ENCODE measurements around the gene KCTD10. TPM values are rescaled to one million over a fixed set of nuclear protein-coding genes. Genes with fewer than 3 reads are reported as not detected.
"Not testable (repeated sequence)": the region's sequence is repeated elsewhere in the genome, so short reads cannot be mapped to it uniquely, and the experiment has no call there.

Gene KCTD10
- total RNA-seq, 4 donors from 2014 or later, result 58.6 to 77.7 (median 67.2) TPM

GRCh38 chr12:109432842-109433304, 44.2 kb downstream of the KCTD10 start:
- WGBS, 2 donors, result 23 to 29% methylated on average over 14 of the region's 14 CpGs
- Histone ChIP-seq H3K4me1 (peaks cover 0 to 13% (median 4%) of the 10 kb centered on the region in 4 donors), H3K4me3 (no peak overlapping the region), H3K36me3 (no peaks in the 10 kb centered on the region), H3K27ac (peak overlapping the region in 3 of 4 donors; percentile 7 to 11 (median 8)), H3K27me3 (no peaks in the 10 kb centered on the region), H3K9me3 (no peaks in the 10 kb centered on the region)
- peak; percentile 86 to 96 for DNase-seq (ENCODE audit: low spot score in 2 of 2)
- no peak for TF ChIP-seq EP300 (IDR thresholded peaks at IDR 0.05)
- TF ChIP-seq, protein P1, sequence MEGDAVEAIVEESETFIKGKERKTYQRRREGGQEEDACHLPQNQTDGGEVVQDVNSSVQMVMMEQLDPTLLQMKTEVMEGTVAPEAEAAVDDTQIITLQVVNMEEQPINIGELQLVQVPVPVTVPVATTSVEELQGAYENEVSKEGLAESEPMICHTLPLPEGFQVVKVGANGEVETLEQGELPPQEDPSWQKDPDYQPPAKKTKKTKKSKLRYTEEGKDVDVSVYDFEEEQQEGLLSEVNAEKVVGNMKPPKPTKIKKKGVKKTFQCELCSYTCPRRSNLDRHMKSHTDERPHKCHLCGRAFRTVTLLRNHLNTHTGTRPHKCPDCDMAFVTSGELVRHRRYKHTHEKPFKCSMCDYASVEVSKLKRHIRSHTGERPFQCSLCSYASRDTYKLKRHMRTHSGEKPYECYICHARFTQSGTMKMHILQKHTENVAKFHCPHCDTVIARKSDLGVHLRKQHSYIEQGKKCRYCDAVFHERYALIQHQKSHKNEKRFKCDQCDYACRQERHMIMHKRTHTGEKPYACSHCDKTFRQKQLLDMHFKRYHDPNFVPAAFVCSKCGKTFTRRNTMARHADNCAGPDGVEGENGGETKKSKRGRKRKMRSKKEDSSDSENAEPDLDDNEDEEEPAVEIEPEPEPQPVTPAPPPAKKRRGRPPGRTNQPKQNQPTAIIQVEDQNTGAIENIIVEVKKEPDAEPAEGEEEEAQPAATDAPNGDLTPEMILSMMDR (IDR thresholded peaks at IDR 0.05), result peak; percentile 63 to 75 (median 70)
- no peak for TF ChIP-seq POLR2A (IDR thresholded peaks at IDR 0.05)

- TF ChIP-seq EP300 (IDR thresholded peaks at IDR 0.05), result no peak
- TF ChIP-seq, protein P1 (IDR thresholded peaks at IDR 0.05), result no peak
- no peak for TF ChIP-seq POLR2A (IDR thresholded peaks at IDR 0.05)
- no peak overlapping the region for H3K27ac ChIP-seq
- no peaks in the 10 kb centered on the region for H3K36me3 ChIP-seq
- H3K4me3 ChIP-seq, result no peak overlapping the region
- DNase-seq (ENCODE audit: low spot score in 2 of 2), result no peak
- H3K9me3 ChIP-seq, result no peaks in the 10 kb centered on the region
- peaks cover 0 to 13% (median 4%) of the 10 kb centered on the region in 4 donors for H3K4me1 ChIP-seq
- no peaks in the 10 kb centered on the region for H3K27me3 ChIP-seq
- whole genome bisulfite sequencing, 2 donors, result 56 to 73% methylated on average over 6 of the region's 6 CpGs
These were observed 44.7 kb downstream of the KCTD10 start for GRCh38 chr12:109432431-109432830.

- Histone ChIP-seq H3K9me3 (no peaks in the 10 kb centered on the region), H3K4me1 (peaks cover 0 to 13% (median 4%) of the 10 kb centered on the region in 4 donors), H3K27ac (no peak overlapping the region), H3K4me3 (no peak overlapping the region), H3K27me3 (no peaks in the 10 kb centered on the region), H3K36me3 (no peaks in the 10 kb centered on the region)
- DNase-seq (ENCODE audit: low spot score in 2 of 2), result no peak
- TF ChIP-seq POLR2A (IDR thresholded peaks at IDR 0.05) (no peak), EP300 (IDR thresholded peaks at IDR 0.05) (no peak)
- TF ChIP-seq, protein P1 (IDR thresholded peaks at IDR 0.05), result no peak
- 92 to 94% methylated on average over 6 of the region's 6 CpGs for WGBS, 2 donors
These were observed 46.9 kb downstream of the KCTD10 start for GRCh38 chr12:109430244-109430643.

GRCh38 chr12:109428804-109429203, 48.3 kb downstream of the KCTD10 start:
- WGBS, 2 donors, result 84 to 89% methylated on average over 3 of the region's 3 CpGs

DNA sequence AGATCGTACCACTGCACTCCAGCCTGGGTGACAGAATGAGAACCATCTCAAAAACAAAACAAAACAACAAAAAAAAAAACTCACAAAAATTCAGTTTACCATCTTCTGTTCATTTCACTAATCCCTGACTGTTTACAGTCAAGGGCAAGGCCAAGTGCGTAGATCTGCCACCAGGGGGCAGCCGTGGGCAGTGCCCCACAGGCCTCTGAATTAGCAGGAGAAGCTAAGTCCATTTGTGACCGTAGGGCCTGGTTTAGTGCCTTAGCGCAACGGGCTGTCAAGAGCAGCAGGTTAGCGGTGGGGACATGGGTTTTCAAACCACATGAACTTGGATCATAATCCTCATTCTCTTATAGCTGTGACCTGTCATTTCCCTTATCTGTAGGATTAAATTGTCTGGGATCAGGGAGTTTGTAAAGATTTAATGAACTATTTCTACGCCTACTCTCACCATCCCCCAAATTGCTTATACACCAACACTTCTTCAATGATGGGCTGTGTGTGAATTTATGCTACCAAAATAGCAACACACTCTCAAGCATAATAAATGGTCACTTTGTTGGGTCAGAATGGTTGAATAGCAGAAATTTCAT, 49.0 kb downstream of the KCTD10 start:
- 22 to 23% methylated on average over 8 of the region's 8 CpGs for WGBS, 2 donors
- peak; percentile 60 to 70 for DNase-seq (ENCODE audit: low spot score in 2 of 2)
- no peaks in the 10 kb centered on the region for H3K27me3 ChIP-seq

More at GRCh38 chr12:109428804-109429203, 48.3 kb downstream of the KCTD10 start:
- peaks cover 0 to 12% (median 4%) of the 10 kb centered on the region in 4 donors for H3K4me1 ChIP-seq
- not testable (repeated sequence) for H3K27me3 ChIP-seq; H3K9me3 ChIP-seq; DNase-seq (ENCODE audit: low spot score in 2 of 2); H3K27ac ChIP-seq; H3K36me3 ChIP-seq; H3K4me3 ChIP-seq

More for the DNA sequence above, 49.0 kb downstream of the KCTD10 start:
- peaks cover 0 to 6% (median 1%) of the 10 kb centered on the region in 4 donors for H3K4me1 ChIP-seq
- H3K27ac ChIP-seq, result no peak overlapping the region
- H3K9me3 ChIP-seq, result no peaks in the 10 kb centered on the region
- TF ChIP-seq EP300 (IDR thresholded peaks at IDR 0.05), result peak in 1 of 2 donors; percentile 30
- TF ChIP-seq POLR2A (IDR thresholded peaks at IDR 0.05), result no peak
- TF ChIP-seq, protein P1 (IDR thresholded peaks at IDR 0.05), result peak; percentile 83 to 98 (median 95)
- H3K36me3 ChIP-seq, result no peaks in the 10 kb centered on the region
- H3K4me3 ChIP-seq, result no peak overlapping the region
